Epithelial cell of proximal tubule (primary cell): ENCODE data around the gene DCDC1. TPM values are rescaled to one million over a fixed set of nuclear protein-coding genes. Genes with fewer than 3 reads are reported as not detected.

Experiments
- DNase-seq: peaks from one replicate; pipeline ENCODE4 v3.0.0-alpha.2; 2011; ENCODE audit warnings: low read depth
- H3K4me3 ChIP-seq: 2 replicates; pipeline ENCODE4 v1.5.1; 2011; ENCODE audit warnings: low read depth, mild to moderate bottlenecking, low read length
- total RNA-seq: library from RNA; depleted of rRNA; stranded (reverse); fragments of >200 nt; gene quantifications from 2 replicates; pipeline ENCODE4 v1.2.3, GENCODE V29; 2015
- TF ChIP-seq, protein P1 (sequence below): conservative IDR thresholded peaks from 2 replicates; pipeline ENCODE4 v1.5.1; 2012; ENCODE audit warnings: low read depth, mild to moderate bottlenecking, low read length

DCDC1 gene
- total RNA-seq, 1 donor from 2014 or later, result 0.12 TPM

DNA sequence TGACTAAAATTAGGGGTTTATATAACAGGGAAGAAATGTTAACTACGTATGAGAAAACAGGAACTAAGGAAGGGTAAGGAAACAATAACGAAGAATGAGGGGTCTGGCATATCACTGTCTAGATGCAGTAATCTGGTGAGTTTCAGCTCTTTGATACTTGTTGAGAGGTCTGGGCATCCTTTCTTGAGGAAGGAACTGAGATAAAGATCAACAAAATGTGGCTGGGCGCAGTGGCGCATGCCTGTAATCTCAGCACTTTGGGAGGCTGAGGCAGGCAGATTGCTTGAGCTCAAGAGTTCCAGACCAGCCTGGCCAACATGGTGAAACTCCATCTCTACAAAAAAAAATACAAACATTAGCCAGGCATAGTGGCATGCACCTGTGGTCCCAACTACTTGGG is 2.7 kb downstream of the DCDC1 start:
- H3K4me3 ChIP-seq, result no peak overlapping the region
- no peak for DNase-seq
- TF ChIP-seq, protein P1, sequence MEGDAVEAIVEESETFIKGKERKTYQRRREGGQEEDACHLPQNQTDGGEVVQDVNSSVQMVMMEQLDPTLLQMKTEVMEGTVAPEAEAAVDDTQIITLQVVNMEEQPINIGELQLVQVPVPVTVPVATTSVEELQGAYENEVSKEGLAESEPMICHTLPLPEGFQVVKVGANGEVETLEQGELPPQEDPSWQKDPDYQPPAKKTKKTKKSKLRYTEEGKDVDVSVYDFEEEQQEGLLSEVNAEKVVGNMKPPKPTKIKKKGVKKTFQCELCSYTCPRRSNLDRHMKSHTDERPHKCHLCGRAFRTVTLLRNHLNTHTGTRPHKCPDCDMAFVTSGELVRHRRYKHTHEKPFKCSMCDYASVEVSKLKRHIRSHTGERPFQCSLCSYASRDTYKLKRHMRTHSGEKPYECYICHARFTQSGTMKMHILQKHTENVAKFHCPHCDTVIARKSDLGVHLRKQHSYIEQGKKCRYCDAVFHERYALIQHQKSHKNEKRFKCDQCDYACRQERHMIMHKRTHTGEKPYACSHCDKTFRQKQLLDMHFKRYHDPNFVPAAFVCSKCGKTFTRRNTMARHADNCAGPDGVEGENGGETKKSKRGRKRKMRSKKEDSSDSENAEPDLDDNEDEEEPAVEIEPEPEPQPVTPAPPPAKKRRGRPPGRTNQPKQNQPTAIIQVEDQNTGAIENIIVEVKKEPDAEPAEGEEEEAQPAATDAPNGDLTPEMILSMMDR, result no peak

DNA sequence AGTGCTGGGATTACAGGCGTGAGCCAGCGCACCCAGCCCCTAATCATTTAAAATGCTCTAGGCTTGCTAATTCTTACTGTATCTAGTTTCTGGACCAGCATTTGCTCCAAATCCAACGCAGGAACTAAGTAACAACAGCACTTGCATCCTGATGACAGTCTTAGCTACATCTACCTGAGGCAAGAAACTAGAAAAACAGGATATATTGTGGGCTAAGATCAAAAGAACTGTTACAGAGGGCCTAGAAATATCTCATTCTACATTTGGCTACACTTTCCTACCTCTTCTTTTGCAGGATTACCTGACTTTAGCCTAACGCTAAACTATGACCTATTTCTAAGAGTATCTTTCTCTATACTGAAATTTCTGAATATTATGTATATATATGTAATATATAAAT is 7.8 kb downstream of the DCDC1 start:
- no peak overlapping the region for H3K4me3 ChIP-seq
- TF ChIP-seq, protein P1, result no peak
- DNase-seq, result no peak

DNA sequence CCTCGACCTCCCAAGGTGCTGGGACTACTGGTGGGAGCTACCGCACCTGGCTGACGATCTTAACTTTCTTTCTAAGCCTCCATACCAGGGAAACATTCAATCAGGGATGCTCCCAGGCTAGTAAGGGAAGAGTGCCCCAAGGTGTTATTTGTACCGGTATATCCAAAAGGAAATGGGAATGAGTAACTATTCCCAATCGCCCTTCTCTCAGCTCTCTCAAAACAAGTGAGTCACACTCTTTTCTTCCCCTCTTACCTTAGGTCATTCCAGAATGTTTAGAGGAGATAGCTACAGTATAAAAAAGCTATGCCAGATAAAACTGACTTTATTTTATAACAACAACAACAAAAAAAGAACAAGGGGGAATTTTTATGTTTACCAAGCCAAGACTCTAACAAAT is 13.7 kb downstream of the DCDC1 start:
- no peak for DNase-seq
- TF ChIP-seq, protein P1, result no peak

DNA sequence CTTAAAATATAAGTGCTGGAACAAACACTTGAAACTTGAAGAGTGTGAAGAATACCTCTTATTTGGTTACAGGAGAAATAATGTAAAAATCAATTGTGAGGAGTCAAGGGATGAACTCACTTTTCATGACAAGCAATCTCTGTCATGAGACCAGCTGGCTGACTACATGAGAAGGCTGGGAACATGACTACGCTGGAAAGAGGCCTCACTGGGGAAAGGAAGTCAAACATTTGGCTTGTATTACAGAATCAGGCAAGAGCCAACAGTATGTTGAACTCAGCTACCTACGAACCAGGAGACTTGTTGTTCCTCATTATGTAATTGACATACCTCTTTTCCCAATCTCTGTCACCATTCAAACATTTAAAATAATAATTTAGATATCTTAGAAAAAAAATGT is 14.4 kb downstream of the DCDC1 start:
- DNase-seq, result no peak
- no peak overlapping the region for H3K4me3 ChIP-seq
- TF ChIP-seq, protein P1, result no peak

More for the DNA sequence above, 13.7 kb downstream of the DCDC1 start:
- H3K4me3 ChIP-seq, result no peak overlapping the region

DNA sequence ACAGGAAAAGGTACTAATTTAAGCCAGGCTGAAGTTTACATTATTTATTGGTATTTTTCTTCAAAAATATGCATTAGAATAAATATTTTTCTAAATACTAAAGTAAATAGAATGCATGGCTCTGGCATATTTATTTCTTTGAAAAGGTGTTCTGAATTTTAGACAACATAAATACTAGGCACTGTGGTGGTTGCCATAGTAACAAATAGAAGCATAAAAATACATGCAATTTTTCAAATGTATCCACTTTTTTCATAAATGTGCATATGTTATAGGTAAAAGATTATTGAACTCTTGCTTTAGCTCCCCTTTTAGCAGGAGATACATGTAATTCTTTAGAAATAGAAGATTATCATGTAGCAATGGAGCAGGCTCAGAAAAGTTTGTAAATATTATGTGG is 18.4 kb downstream of the DCDC1 start:
- no peak for DNase-seq
- H3K4me3 ChIP-seq, result no peak overlapping the region
- TF ChIP-seq, protein P1, result no peak

DNA sequence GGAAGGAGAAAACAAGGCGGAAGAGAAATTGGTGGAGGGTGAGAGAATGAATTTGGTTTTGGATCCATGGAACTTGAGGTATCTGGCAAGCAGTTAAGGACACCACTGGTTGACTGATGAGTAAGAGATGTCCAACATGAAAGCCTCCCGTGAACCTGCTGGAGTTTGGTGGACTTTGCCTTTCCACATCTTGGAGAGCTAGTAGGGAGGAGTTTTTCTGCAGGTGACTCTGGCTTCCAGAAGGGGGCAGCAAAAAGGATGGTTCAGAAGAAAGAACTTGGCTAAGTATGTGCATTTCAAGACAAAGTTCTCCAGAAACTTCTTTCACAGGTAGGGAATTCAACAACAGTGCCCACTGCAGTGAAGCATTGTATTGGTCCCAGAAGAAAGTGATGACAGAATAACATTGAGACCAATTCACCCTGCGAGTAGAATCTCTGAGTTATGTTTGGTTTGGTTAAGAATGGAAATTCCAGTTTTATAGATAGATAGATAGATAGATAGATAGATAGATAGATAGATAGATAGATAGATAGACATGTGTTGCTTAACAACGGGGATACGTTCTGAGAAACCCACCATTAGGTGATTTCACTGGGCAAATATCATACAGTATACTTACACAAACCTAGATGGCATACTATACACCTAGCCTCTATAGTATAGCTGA is 28.5 kb downstream of the DCDC1 start:
- TF ChIP-seq, protein P1, result peak; percentile 71
- H3K4me3 ChIP-seq, result no peak overlapping the region
- DNase-seq, result no peak

DNA sequence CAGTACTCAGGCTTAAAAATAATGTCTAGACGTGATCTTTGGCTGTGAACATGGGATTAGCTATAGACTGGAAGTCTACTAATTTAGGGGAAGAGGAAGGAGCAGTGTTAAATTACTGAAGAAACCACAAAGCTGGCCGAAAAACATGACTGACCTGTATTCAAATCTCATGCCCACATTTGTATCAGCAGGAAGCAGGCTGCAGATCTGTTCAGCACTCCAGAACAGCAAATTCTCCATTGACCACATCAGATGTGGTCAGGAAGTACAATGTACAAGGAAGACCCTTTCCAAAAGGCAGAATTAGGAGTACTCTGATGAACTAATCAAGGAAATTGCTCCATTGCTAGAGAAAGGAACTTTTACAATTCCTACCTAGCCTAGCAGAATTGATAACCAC is 31.7 kb downstream of the DCDC1 start:
- TF ChIP-seq, protein P1, result no peak
- no peak for DNase-seq
- H3K4me3 ChIP-seq, result no peak overlapping the region
